Muscle of leg (tissue), 11 donors: ENCODE results near the gene DECR2. TPM values are rescaled to one million over a fixed set of nuclear protein-coding genes. Genes with fewer than 3 reads are reported as not detected.
"Not testable (repeated sequence)": the region's sequence is repeated elsewhere in the genome, so short reads cannot be mapped to it uniquely, and the experiment has no call there.

Experiments
- DNase-seq: peaks from one replicate; pipeline ENCODE4 v3.0.0; 2013
- H3K27ac ChIP-seq: one replicate; pipeline ENCODE4 v1.5.1; 2013; ENCODE audit warnings: mild to moderate bottlenecking, low read length, control low read depth
- H3K27me3 ChIP-seq: one replicate; pipeline ENCODE4 v1.6.1; 2013; ENCODE audit warnings: low read length; ENCODE audit not compliant: control insufficient read depth, insufficient read depth
- H3K36me3 ChIP-seq: one replicate; pipeline ENCODE4 v1.6.1; 2013; ENCODE audit warnings: low read length; ENCODE audit not compliant: control insufficient read depth, insufficient read depth
- H3K4me1 ChIP-seq: one replicate; pipeline ENCODE4 v1.6.1; 2013; ENCODE audit warnings: low read length; ENCODE audit not compliant: control insufficient read depth, insufficient read depth
- H3K4me3 ChIP-seq: one replicate; pipeline ENCODE4 v1.5.1; 2013; ENCODE audit warnings: low read length, control low read depth
- H3K9me3 ChIP-seq: replicated peaks from 2 replicates; pipeline ENCODE4 v1.6.1; 2013; ENCODE audit warnings: low read depth, low read length; ENCODE audit not compliant: control insufficient read depth
- WGBS: methylation state at CpG from one replicate; pipeline ENCODE4 v1.1.5; 2013; ENCODE audit warnings: missing lambda C conversion rate; ENCODE audit not compliant: insufficient coverage; 5-methylcytosine and 5-hydroxymethylcytosine counted together
- polyA plus RNA-seq, 8 donors: library from polyadenylated mRNA; unstranded; fragments of 120-200 nt; gene quantifications; one replicate each; pipeline versions ENCODE4 v1.2.1 to v1.2.3, GENCODE V29; 2013; ENCODE audit warnings: inconsistent platforms in 1 of 8, low replicate concordance in 1 of 8; ENCODE audit not compliant: insufficient read length in 8 of 8, insufficient read depth in 1 of 8
- total RNA-seq: library from RNA; stranded (reverse); fragments of 120-200 nt; gene quantifications from one replicate; pipeline ENCODE4 v1.2.4, GENCODE V29; 2013

DECR2 gene
- total and polyA plus RNA-seq, 9 donors = 8.4 to 20.6 (median 13.0) TPM

DNA sequence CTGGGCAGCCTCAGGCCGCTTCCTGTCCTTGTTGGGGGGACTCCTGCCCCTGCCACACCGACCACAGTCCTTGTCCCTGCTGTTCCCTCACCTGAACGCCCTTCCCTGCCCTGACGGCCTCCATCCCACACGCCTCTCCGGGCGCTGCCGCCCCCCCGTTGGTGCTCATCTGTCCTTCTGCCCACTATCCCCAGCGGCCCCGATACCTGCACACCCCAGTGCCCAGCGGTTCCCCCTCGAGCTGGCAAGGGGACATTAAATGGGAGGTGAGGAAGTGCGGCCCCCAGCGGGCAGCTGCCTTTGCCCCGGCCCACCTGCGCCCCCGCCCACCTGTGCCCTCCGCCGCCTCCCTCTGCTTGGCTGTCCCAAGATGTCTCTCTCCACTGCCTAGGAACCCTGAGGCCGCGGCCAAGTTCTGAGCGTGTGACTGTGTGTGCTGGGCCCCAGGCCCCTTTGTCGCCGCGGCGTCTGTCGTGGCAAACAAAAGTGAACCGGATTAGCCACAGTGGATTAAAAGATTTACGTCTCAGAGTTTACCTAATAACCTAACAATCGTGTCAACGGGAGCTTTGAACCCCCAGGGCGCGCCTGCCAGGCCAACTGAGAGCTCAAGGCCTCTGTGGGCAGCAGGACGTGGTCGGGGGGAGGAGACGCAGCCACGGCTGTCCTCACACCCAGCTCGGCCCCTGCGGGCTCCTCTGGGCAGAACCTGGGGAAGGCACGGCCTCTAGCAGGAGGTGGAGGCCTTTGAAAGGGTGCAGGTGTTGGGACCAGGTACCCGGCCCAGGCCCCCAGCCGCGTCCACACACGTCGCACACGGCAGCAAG is 41.6 kb upstream of the DECR2 start:
- Histone ChIP-seq H3K27me3 (peaks cover 11% of the 10 kb centered on the region), H3K4me1 (no peaks in the 10 kb centered on the region), H3K27ac (no peak overlapping the region), H3K36me3 (no peaks in the 10 kb centered on the region), H3K4me3 (no peak overlapping the region), H3K9me3 (no peaks in the 10 kb centered on the region)
- no peak for DNase-seq
- 84% methylated on average over 32 of the region's 47 CpGs for WGBS

DNA sequence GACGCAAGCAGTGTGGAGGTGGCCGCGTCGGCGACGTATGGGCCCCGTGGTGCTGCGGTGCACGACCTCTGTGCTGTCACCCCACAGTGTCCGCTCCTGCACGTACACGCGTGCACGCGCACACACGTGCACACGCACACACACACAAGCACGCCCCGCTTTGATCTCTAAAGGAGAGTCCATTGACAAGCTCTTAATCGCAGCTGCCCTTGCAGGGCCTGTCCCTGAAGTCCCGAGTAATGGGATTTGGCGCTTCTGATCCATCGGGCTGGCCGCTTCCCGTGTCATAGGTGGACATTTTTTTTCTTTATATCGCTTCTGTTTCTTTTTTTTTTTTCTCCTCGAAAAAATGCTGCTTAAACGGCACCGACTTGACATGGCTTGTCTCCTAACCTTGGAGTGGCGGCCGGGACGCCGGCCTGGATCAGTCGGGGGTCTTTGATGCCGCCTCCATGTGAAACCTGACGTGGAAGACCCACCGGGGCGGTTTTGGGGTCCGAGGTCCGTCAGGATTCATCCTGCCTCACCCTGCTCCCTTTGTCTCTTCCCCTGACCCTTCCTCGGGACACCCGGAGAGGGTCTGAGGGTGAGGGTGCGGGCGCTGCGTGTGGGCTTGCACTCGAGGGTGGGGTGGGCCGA is 40.9 kb upstream of the DECR2 start:
- no peaks in the 10 kb centered on the region for H3K36me3 ChIP-seq
- H3K4me1 ChIP-seq = no peaks in the 10 kb centered on the region
- WGBS = 90% methylated on average over 36 of the region's 47 CpGs
- H3K4me3 ChIP-seq = no peak overlapping the region
- DNase-seq = no peak
- no peak overlapping the region for H3K27ac ChIP-seq
- no peaks in the 10 kb centered on the region for H3K9me3 ChIP-seq
- peaks cover 11% of the 10 kb centered on the region for H3K27me3 ChIP-seq

DNA sequence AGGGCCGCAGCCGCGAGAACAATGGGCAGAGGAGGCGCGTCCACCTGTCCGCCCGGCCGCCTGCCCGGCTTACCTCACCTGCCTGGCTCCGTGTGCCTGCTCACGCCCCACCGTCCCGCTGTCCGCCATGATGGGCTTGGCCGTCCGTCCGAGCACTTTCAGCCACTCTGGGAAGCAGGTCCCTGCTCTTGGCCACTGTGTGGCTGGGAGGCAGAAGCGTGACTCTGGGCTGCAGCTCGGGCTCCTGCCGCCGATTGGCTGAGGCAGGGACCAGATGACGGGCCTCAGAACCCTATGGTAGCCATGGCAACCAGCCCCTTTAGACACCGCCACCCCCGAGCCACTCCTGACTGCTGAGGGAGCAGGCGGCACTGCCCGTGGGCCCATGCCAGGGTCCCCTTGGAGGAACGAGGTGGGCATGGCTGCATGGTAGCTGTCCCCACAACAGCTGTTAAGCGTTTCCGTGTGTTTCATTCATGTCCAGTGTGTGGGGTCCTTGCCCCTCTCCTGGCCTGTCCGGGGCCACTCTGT is 40.3 kb upstream of the DECR2 start:
- 78% methylated on average over 25 of the region's 30 CpGs for WGBS
- Histone ChIP-seq H3K36me3 (peaks cover 1% of the 10 kb centered on the region), H3K9me3 (no peaks in the 10 kb centered on the region), H3K27ac (no peak overlapping the region), H3K4me3 (no peak overlapping the region), H3K4me1 (no peaks in the 10 kb centered on the region), H3K27me3 (peaks cover 11% of the 10 kb centered on the region)
- DNase-seq = no peak

DNA sequence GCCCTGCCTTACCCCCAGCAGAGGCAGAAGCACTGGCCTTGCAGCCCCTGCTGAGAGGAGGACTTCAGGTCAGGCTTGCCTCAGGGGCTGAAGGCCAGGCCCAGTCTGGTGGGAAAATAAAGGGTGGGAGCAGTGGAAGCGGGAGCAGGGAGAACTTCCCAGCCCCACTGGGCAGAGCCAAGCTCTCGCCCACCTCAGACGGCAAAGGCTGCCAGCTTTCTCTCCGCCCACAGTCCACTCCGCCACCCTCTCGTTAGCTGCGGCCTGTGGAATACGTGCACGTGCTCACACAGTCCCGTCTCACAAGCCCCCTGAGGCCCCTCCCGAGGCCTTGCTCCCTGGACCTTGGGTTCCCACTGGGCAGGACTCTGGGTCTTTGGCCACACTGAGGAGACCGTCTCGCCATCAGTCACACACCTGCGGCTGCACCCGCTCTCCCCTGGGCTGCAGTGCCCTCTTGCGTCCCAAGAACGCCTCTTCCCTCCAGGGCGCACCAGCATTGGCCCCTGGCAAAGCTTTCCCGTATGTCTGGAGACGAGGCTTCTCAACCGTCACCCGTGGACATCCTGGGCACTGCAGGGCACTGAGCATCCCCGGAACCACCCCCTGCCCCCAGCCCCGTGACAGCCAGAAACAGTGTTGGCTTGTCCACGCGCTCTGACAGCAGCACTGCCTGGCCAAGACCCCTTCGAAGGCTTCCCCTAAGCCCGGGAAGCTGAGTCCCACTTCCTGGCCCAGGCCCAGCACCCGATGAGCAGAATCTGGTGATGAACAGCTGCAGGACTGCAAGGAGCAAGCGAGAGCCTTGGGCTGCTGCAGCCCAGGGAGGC is 39.6 kb upstream of the DECR2 start:
- Histone ChIP-seq H3K4me3 (no peak overlapping the region), H3K9me3 (no peaks in the 10 kb centered on the region), H3K4me1 (no peaks in the 10 kb centered on the region), H3K36me3 (peaks cover 8% of the 10 kb centered on the region), H3K27ac (no peak overlapping the region), H3K27me3 (peaks cover 11% of the 10 kb centered on the region)
- WGBS = 21% methylated on average over 30 of the region's 30 CpGs
- DNase-seq = peak; percentile 70

- H3K27ac ChIP-seq, H3K4me1 ChIP-seq, DNase-seq, H3K4me3 ChIP-seq, H3K9me3 ChIP-seq: not testable (repeated sequence)
- peaks cover 11% of the 10 kb centered on the region for H3K27me3 ChIP-seq
- H3K36me3 ChIP-seq = peaks cover 14% of the 10 kb centered on the region
- 81% methylated on average over 2 of the region's 24 CpGs for WGBS
Observed at GRCh38 chr16:362702-362999, 39.0 kb upstream of the DECR2 start.

DNA sequence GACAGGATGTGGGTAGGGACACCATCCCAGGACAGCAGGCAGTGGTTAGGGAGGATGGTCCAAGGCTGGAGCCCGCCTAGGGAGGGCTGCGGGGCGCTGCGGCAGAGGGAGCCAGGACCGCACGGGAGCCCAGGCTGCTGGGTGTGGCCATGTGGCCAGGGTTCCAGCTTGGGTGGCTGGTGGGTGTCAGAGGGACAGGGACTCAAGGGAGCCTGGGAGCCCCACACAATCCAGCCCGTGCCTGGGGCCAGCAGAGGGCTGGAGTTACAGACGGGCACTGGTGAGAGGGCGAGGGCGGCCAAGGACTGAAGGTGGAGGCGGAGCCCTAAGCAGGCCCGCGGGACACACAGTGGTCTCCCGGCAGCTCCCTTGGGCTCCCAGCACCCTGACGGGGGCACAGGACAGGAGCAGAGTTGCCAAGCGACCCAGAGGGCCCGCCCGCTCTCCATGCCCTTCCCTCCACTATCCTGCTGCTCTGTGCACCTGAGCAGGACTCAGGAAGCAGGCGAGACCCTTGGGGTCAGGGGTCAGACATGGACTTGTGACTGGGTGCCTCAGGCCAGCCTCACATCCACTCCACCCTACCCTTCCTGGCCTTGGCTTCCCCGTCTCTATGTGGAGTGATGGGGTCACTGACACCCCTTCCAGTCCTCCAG is 38.4 kb upstream of the DECR2 start:
- H3K36me3 ChIP-seq = peaks cover 20% of the 10 kb centered on the region
- H3K9me3 ChIP-seq = no peaks in the 10 kb centered on the region
- H3K4me3 ChIP-seq = no peak overlapping the region
- no peak for DNase-seq
- 60% methylated on average over 19 of the region's 20 CpGs for WGBS
- H3K27ac ChIP-seq = no peak overlapping the region
- H3K27me3 ChIP-seq = peaks cover 11% of the 10 kb centered on the region
- H3K4me1 ChIP-seq = no peaks in the 10 kb centered on the region

DNA sequence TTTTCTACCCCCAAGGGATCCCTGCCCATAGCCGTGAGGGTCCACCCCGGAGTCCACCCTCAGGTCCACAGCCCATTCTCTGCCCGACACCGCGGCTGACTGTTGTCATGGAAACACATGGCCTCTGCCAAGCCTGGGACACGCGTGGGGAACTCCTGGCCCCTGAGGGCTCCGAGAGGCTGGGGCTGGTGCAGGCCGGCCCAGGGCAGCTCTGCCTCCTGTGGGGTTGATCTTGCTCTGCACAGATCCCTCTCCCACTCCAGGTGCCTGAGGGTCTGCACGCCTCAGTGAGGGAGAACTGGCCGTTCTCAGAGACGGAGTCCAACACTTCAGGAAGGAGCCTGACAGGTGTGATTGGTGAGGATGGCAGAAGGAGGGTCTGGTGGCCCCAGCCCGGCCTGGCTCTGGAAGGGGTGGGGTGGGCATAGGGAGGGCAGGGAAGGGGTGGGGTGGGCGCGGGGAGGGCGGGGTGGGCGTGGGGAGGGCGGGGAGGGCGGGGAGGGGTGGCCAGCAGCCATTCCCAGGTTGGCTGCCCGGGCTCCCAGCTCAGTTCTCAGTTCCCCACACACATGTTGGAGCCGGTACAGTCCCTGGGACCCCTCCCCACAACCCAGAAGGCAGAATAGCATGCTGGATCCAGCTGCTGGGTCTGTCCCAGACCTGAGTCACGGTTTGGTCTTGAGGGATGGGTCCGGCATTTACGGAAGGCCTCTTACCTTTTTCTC is 37.8 kb upstream of the DECR2 start:
- no peak overlapping the region for H3K4me3 ChIP-seq
- no peaks in the 10 kb centered on the region for H3K9me3 ChIP-seq
- peaks cover 11% of the 10 kb centered on the region for H3K27me3 ChIP-seq
- no peaks in the 10 kb centered on the region for H3K4me1 ChIP-seq
- 25% methylated on average over 12 of the region's 24 CpGs for WGBS
- peaks cover 27% of the 10 kb centered on the region for H3K36me3 ChIP-seq
- H3K27ac ChIP-seq = no peak overlapping the region
- no peak for DNase-seq

GRCh38 chr16:364595-365491 is 36.8 kb upstream of the DECR2 start:
- no peak overlapping the region for H3K4me3 ChIP-seq
- peaks cover 7% of the 10 kb centered on the region for H3K4me1 ChIP-seq
- no peak overlapping the region for H3K27ac ChIP-seq
- WGBS = 53% methylated on average over 12 of the region's 19 CpGs
- H3K27me3 ChIP-seq = peaks cover 11% of the 10 kb centered on the region
- H3K9me3 ChIP-seq = no peaks in the 10 kb centered on the region
- H3K36me3 ChIP-seq = peaks cover 32% of the 10 kb centered on the region
- DNase-seq = no peak

- no peak for DNase-seq
- Histone ChIP-seq H3K4me3 (no peak overlapping the region), H3K36me3 (peaks cover 32% of the 10 kb centered on the region), H3K9me3 (no peaks in the 10 kb centered on the region), H3K27me3 (peaks cover 11% of the 10 kb centered on the region), H3K4me1 (peaks cover 19% of the 10 kb centered on the region), H3K27ac (no peak overlapping the region)
- WGBS = no CpG with 5 or more reads among the region's 10 CpGs
Observed at GRCh38 chr16:366476-366875, 35.2 kb upstream of the DECR2 start.
